ENCODE data around the gene LANCL3.

Gene LANCL3

GRCh38 chrX:37685381-37686359 is 114.2 kb downstream of the LANCL3 start, which contains the start of gene XK:
Gene XK (plus strand): TSS chrX:37685791. CDS start chrX:37685962, 171 bp downstream.
- peak; percentile 9 for DNase-seq

GRCh38 chrX:37686369-37686995 is 115.0 kb downstream of the LANCL3 start:
- DNase-seq = no peak

GRCh38 chrX:37686996-37687395 is 115.5 kb downstream of the LANCL3 start:
- DNase-seq = no peak

- DNase-seq = no peak
These were observed 118.7 kb downstream of the LANCL3 start for GRCh38 chrX:37690119-37690518.

- no peak for DNase-seq
These were observed 121.5 kb downstream of the LANCL3 start for GRCh38 chrX:37692918-37693317.

- no peak for DNase-seq
These were observed 125.8 kb downstream of the LANCL3 start for GRCh38 chrX:37697169-37697760.

- DNase-seq = no peak
These were observed 130.1 kb downstream of the LANCL3 start for GRCh38 chrX:37701588-37701987.

- no peak for DNase-seq
These were observed 140.5 kb downstream of the LANCL3 start for GRCh38 chrX:37711991-37712390.

GRCh38 chrX:37712458-37712857 is 141.0 kb downstream of the LANCL3 start:
- no peak for DNase-seq

GRCh38 chrX:37714479-37714878 is 143.0 kb downstream of the LANCL3 start:
- no peak for DNase-seq

GRCh38 chrX:37716602-37717001 is 145.1 kb downstream of the LANCL3 start:
- DNase-seq = no peak

GRCh38 chrX:37717708-37718107 is 146.2 kb downstream of the LANCL3 start:
- no peak for DNase-seq

- no peak for DNase-seq
These were observed 151.1 kb downstream of the LANCL3 start for GRCh38 chrX:37722595-37722994.

- DNase-seq = no peak
These were observed 154.9 kb downstream of the LANCL3 start for GRCh38 chrX:37726346-37726745.
